ENCODE results near the gene NPM1. TPM values are rescaled to one million over a fixed set of nuclear protein-coding genes. Genes with fewer than 3 reads are reported as not detected.
A peak's percentile ranks its signal among the peaks of the same experiment; 100 is the strongest.

Gene NPM1
- total RNA-seq, 1 experiment from 2014 or later, result 1,998 TPM

GRCh38 chr5:171416160-171417049, 28.8 kb downstream of the NPM1 start:
- Histone ChIP-seq H3K27ac (ENCODE audit: low read depth, low read length, poor library complexity, severe bottlenecking) (no peak overlapping the region), H3K9me3 (ENCODE audit: low read depth, low read length, poor library complexity, severe bottlenecking) (no peaks in the 10 kb centered on the region), H3K4me3 (ENCODE audit: low read depth, low read length, poor library complexity, severe bottlenecking) (no peak overlapping the region), H3K27me3 (replicated peaks; ENCODE audit: insufficient read depth, low read depth, low read length, poor library complexity) (peaks cover 7% of the 10 kb centered on the region), H3K36me3 (ENCODE audit: insufficient read depth, low read length, poor library complexity, severe bottlenecking) (peaks cover 30% of the 10 kb centered on the region), H3K4me1 (ENCODE audit: insufficient read depth, low read length, poor library complexity, severe bottlenecking) (peaks cover 8% of the 10 kb centered on the region)
- intact Hi-C loops (cut with micrococcal nuclease; ENCODE audit: unreplicated experiment), result loop anchor here (5.0 kb wide), 2 partner anchors 436 to 626 kb away; no protein-coding TSS in a partner anchor
- CTCF ChIA-PET, result no interaction called here
- no peak for TF ChIP-seq EZH2 (IDR thresholded peaks at IDR 0.05; ENCODE audit: borderline replicate concordance, low read depth, low read length, poor library complexity, severe bottlenecking)
- TF ChIP-seq CTCF (conservative IDR thresholded peaks at IDR 0.05; ENCODE audit: low read depth, low read length), result no peak
- no peak for DNase-seq (ENCODE audit: low spot score)
- POLR2A ChIA-PET (ENCODE audit: low non-redundant PET), result no interaction called here
- no TSS peak for BruUV-seq (replicated peaks)

- intact Hi-C loops (cut with micrococcal nuclease; ENCODE audit: unreplicated experiment), result loop anchor here (5.0 kb wide), 2 partner anchors 434 to 624 kb away; no protein-coding TSS in a partner anchor
- DNase-seq (ENCODE audit: low spot score), result peak; percentile 59
- Histone ChIP-seq H3K4me3 (ENCODE audit: low read depth, low read length, poor library complexity, severe bottlenecking) (peak overlapping the region; percentile 46), H3K4me1 (ENCODE audit: insufficient read depth, low read length, poor library complexity, severe bottlenecking) (peaks cover 8% of the 10 kb centered on the region), H3K9me3 (ENCODE audit: low read depth, low read length, poor library complexity, severe bottlenecking) (no peaks in the 10 kb centered on the region), H3K27me3 (replicated peaks; ENCODE audit: insufficient read depth, low read depth, low read length, poor library complexity) (peaks cover 7% of the 10 kb centered on the region), H3K27ac (ENCODE audit: low read depth, low read length, poor library complexity, severe bottlenecking) (no peak overlapping the region), H3K36me3 (ENCODE audit: insufficient read depth, low read length, poor library complexity, severe bottlenecking) (peaks cover 10% of the 10 kb centered on the region)
- POLR2A ChIA-PET (ENCODE audit: low non-redundant PET), result no interaction called here
- CTCF ChIA-PET, result interaction anchor here (1.3 kb wide), 1 partner anchor 641 kb away, joined by 9 read pairs; no protein-coding TSS in a partner anchor
- BruUV-seq (replicated peaks), result no TSS peak
- TF ChIP-seq CTCF (conservative IDR thresholded peaks at IDR 0.05; ENCODE audit: low read depth, low read length), result peak; percentile 78
- TF ChIP-seq EZH2 (IDR thresholded peaks at IDR 0.05; ENCODE audit: borderline replicate concordance, low read depth, low read length, poor library complexity, severe bottlenecking), result no peak
Observed at GRCh38 chr5:171418316-171418981, 30.8 kb downstream of the NPM1 start.

- Histone ChIP-seq H3K27me3 (replicated peaks; ENCODE audit: insufficient read depth, low read depth, low read length, poor library complexity) (peaks cover 7% of the 10 kb centered on the region), H3K36me3 (ENCODE audit: insufficient read depth, low read length, poor library complexity, severe bottlenecking) (peaks cover 5% of the 10 kb centered on the region), H3K4me3 (ENCODE audit: low read depth, low read length, poor library complexity, severe bottlenecking) (peak within 1 kb of the TSS; percentile 46), H3K27ac (ENCODE audit: low read depth, low read length, poor library complexity, severe bottlenecking) (no peak within 1 kb of the TSS), H3K9me3 (ENCODE audit: low read depth, low read length, poor library complexity, severe bottlenecking) (no peaks in the 10 kb centered on the region), H3K4me1 (ENCODE audit: insufficient read depth, low read length, poor library complexity, severe bottlenecking) (peaks cover 8% of the 10 kb centered on the region)
- ChIA-PET CTCF (interaction anchor here (0.6 to 1.3 kb wide), 2 partner anchors 30 to 640 kb away, joined by 3 to 9 read pairs; no protein-coding TSS in a partner anchor), POLR2A (ENCODE audit: low non-redundant PET) (no interaction called here)
- TF ChIP-seq CTCF (conservative IDR thresholded peaks at IDR 0.05; ENCODE audit: low read depth, low read length), result no peak
- no peak for TF ChIP-seq EZH2 (IDR thresholded peaks at IDR 0.05; ENCODE audit: borderline replicate concordance, low read depth, low read length, poor library complexity, severe bottlenecking)
- intact Hi-C loops (cut with micrococcal nuclease; ENCODE audit: unreplicated experiment), result loop anchor here (1.0 to 5.0 kb wide), 3 partner anchors 433 to 623 kb away; no protein-coding TSS in a partner anchor
- DNase-seq (ENCODE audit: low spot score), result peak; percentile 74
- BruUV-seq (replicated peaks), result no TSS peak
Observed at GRCh38 chr5:171418982-171419687, 31.5 kb downstream of the NPM1 start, which contains the start of gene FGF18. FGF18 (plus strand) TSS chr5:171419647; CDS start chr5:171420200, 553 bp downstream.
